ENCODE data around the gene TMEM106B.
A peak's percentile ranks its signal among the peaks of the same experiment; 100 is the strongest.

Gene TMEM106B

GRCh38 chr7:12211711-12212485 is 804 bp downstream of the TMEM106B start:
- H3K4me2 ChIP-seq (ENCODE audit: low read length) = peak overlapping the region; percentile 96
- no peaks in the 10 kb centered on the region for H3F3A ChIP-seq (ENCODE audit: insufficient read depth, low read length)
- peak overlapping the region; percentile 55 for H3K27ac ChIP-seq (ENCODE audit: low read depth, low read length, poor library complexity, severe bottlenecking)
- TF ChIP-seq, protein P1, sequence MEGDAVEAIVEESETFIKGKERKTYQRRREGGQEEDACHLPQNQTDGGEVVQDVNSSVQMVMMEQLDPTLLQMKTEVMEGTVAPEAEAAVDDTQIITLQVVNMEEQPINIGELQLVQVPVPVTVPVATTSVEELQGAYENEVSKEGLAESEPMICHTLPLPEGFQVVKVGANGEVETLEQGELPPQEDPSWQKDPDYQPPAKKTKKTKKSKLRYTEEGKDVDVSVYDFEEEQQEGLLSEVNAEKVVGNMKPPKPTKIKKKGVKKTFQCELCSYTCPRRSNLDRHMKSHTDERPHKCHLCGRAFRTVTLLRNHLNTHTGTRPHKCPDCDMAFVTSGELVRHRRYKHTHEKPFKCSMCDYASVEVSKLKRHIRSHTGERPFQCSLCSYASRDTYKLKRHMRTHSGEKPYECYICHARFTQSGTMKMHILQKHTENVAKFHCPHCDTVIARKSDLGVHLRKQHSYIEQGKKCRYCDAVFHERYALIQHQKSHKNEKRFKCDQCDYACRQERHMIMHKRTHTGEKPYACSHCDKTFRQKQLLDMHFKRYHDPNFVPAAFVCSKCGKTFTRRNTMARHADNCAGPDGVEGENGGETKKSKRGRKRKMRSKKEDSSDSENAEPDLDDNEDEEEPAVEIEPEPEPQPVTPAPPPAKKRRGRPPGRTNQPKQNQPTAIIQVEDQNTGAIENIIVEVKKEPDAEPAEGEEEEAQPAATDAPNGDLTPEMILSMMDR (IDR thresholded peaks at IDR 0.05; ENCODE audit: low read length) = no peak
- no peak for TF ChIP-seq EZH2 (IDR thresholded peaks at IDR 0.05; ENCODE audit: borderline replicate concordance, low read length)
- H3K9me2 ChIP-seq (ENCODE audit: low read depth, low read length) = no peaks in the 10 kb centered on the region
- peak overlapping the region; percentile 83 for H3K9ac ChIP-seq (ENCODE audit: low read length)
- peaks cover 25% of the 10 kb centered on the region for H3K4me1 ChIP-seq (ENCODE audit: insufficient read depth, low read length, severe bottlenecking)
- H2AFZ ChIP-seq (ENCODE audit: low read length) = 0 out of 2 replicates have a peak overlapping the region, but pooled peaks have one; percentile 19
- peaks cover 6% of the 10 kb centered on the region; the same call in 1 of the 2 replicates for H3K79me2 ChIP-seq (ENCODE audit: insufficient read depth, low read length)
- H4K20me1 ChIP-seq (ENCODE audit: insufficient read depth, low read length) = no peaks in the 10 kb centered on the region
- peak overlapping the region; percentile 79 for H3K4me3 ChIP-seq (ENCODE audit: low read depth, low read length, poor library complexity, severe bottlenecking)
- H3K36me3 ChIP-seq (ENCODE audit: insufficient read depth, low read length) = peaks cover 14% of the 10 kb centered on the region; the same call in 1 of the 2 replicates
- no peaks in the 10 kb centered on the region for H3K9me3 ChIP-seq (ENCODE audit: low read length)
- H3K27me3 ChIP-seq (ENCODE audit: insufficient read depth, low read length) = no peaks in the 10 kb centered on the region

DNA sequence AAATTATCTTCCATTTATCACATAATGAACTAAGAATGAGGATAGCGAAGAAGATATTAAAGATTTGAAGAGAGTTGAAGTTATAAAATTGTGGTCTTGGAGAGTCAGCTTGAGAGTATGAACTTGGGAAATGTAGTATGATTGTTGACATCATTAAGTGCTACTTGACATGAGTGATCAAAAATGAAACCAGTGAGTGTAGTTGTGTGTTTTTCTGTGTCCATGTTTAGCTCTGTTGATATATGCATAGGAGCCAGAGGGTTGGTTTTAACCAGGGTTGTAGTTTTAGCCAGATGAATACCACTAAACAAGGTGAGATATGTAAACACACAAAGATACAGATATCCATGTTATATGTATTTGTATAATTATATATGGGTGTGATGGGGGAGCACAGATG is 6.2 kb downstream of the TMEM106B start:
- Histone ChIP-seq H3K27me3 (ENCODE audit: insufficient read depth, low read length) (no peaks in the 10 kb centered on the region), H3K36me3 (ENCODE audit: insufficient read depth, low read length) (peaks cover 51% of the 10 kb centered on the region), H3K79me2 (ENCODE audit: insufficient read depth, low read length) (peaks cover 4% of the 10 kb centered on the region; the same call in 1 of the 2 replicates), H4K20me1 (ENCODE audit: insufficient read depth, low read length) (no peaks in the 10 kb centered on the region), H3K9ac (ENCODE audit: low read length) (no peak overlapping the region), H3K4me2 (ENCODE audit: low read length) (no peak overlapping the region), H3F3A (ENCODE audit: insufficient read depth, low read length) (no peaks in the 10 kb centered on the region), H3K9me2 (ENCODE audit: low read depth, low read length) (no peaks in the 10 kb centered on the region), H3K9me3 (ENCODE audit: low read length) (no peaks in the 10 kb centered on the region), H2AFZ (ENCODE audit: low read length) (no peak overlapping the region), H3K27ac (ENCODE audit: low read depth, low read length, poor library complexity, severe bottlenecking) (no peak overlapping the region), H3K4me1 (ENCODE audit: insufficient read depth, low read length, severe bottlenecking) (peaks cover 13% of the 10 kb centered on the region), H3K4me3 (ENCODE audit: low read depth, low read length, poor library complexity, severe bottlenecking) (no peak overlapping the region)
- no peak for TF ChIP-seq EZH2 (IDR thresholded peaks at IDR 0.05; ENCODE audit: borderline replicate concordance, low read length)
- TF ChIP-seq, protein P1 (IDR thresholded peaks at IDR 0.05; ENCODE audit: low read length) = no peak

DNA sequence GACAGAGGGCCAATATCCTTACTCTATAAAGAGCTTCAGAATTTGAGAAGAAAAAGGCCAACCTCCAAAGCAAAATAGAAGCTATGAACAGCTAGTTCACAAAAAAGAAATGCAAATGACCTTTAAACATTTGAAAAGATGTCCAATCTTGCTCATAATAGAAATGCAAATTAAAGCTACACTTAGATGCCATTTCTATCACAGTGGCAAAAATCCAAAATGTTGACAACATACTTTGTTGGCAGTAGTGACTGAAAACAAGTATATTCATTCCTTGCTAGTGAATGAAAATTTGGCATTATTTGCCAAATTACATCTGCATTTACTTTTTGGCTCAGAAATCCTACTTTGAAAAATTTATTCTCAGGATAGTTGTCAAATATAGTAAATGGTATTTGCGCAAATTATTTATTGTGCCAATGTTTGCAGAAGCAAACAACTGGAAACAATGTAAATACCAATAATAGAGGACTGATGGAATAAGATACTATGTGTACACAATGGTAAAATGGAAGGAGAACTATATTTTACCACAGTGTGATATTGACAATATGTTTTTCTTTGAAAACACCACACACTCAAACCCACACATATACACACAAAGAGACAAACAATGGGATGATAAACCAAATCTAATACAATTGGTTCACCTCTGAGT is 9.4 kb downstream of the TMEM106B start:
- H3K4me3 ChIP-seq (ENCODE audit: low read depth, low read length, poor library complexity, severe bottlenecking) = no peak overlapping the region
- peaks cover 58% of the 10 kb centered on the region for H3K36me3 ChIP-seq (ENCODE audit: insufficient read depth, low read length)
- H3F3A ChIP-seq (ENCODE audit: insufficient read depth, low read length) = no peaks in the 10 kb centered on the region
- no peaks in the 10 kb centered on the region for H3K27me3 ChIP-seq (ENCODE audit: insufficient read depth, low read length)
- no peak overlapping the region for H3K4me2 ChIP-seq (ENCODE audit: low read length)
- TF ChIP-seq EZH2 (IDR thresholded peaks at IDR 0.05; ENCODE audit: borderline replicate concordance, low read length) = no peak
- TF ChIP-seq, protein P1 (IDR thresholded peaks at IDR 0.05; ENCODE audit: low read length) = no peak
- no peak overlapping the region for H2AFZ ChIP-seq (ENCODE audit: low read length)
- no peaks in the 10 kb centered on the region for H4K20me1 ChIP-seq (ENCODE audit: insufficient read depth, low read length)
- peaks cover 13% of the 10 kb centered on the region for H3K4me1 ChIP-seq (ENCODE audit: insufficient read depth, low read length, severe bottlenecking)
- H3K79me2 ChIP-seq (ENCODE audit: insufficient read depth, low read length) = no peaks in the 10 kb centered on the region
- H3K27ac ChIP-seq (ENCODE audit: low read depth, low read length, poor library complexity, severe bottlenecking) = no peak overlapping the region
- no peaks in the 10 kb centered on the region for H3K9me3 ChIP-seq (ENCODE audit: low read length)
- H3K9me2 ChIP-seq (ENCODE audit: low read depth, low read length) = no peaks in the 10 kb centered on the region
- H3K9ac ChIP-seq (ENCODE audit: low read length) = no peak overlapping the region
